H9 (cell line): Measurements from ENCODE around the gene ZFAND3. TPM values are rescaled to one million over a fixed set of nuclear protein-coding genes. Genes with fewer than 3 reads are reported as not detected.
A peak's percentile ranks its signal among the peaks of the same experiment; 100 is the strongest.

Experiments used
- DNase-seq: peaks from one replicate; pipeline ENCODE4 v3.0.0-alpha.2; 2017
- H2AFZ ChIP-seq: one replicate; pipeline ENCODE4 v1.6.1; 2013; ENCODE audit warnings: mild to moderate bottlenecking, low read length, control low read depth, moderate library complexity
- H2AK5ac ChIP-seq: 2 replicates; pipeline ENCODE4 v1.6.1; 2013; ENCODE audit warnings: low read length, control low read depth, mixed read lengths; ENCODE audit not compliant: insufficient read length
- H2BK120ac ChIP-seq: one replicate; pipeline ENCODE4 v1.6.1; 2013; ENCODE audit warnings: low read depth, mild to moderate bottlenecking, low read length, control low read depth, inconsistent platforms; ENCODE audit not compliant: poor library complexity, severe bottlenecking
- H2BK12ac ChIP-seq: 2 replicates; pipeline ENCODE4 v1.6.1; 2013; ENCODE audit warnings: low read length, control low read depth, mixed read lengths, low read depth; ENCODE audit not compliant: insufficient read length
- H2BK15ac ChIP-seq: 2 replicates; pipeline ENCODE4 v1.6.1; 2013; ENCODE audit warnings: low read depth, low read length, control low read depth
- H2BK20ac ChIP-seq: one replicate; pipeline ENCODE4 v1.6.1; 2013; ENCODE audit warnings: low read depth, mild to moderate bottlenecking, low read length, control low read depth, inconsistent platforms; ENCODE audit not compliant: poor library complexity, severe bottlenecking
- H2BK5ac ChIP-seq: 2 replicates; pipeline ENCODE4 v1.6.1; 2013; ENCODE audit warnings: low read length, control low read depth, mixed read lengths; ENCODE audit not compliant: insufficient read length
- H3K14ac ChIP-seq: 2 replicates; pipeline ENCODE4 v1.6.1; 2013; ENCODE audit warnings: low read length, control low read depth; ENCODE audit not compliant: insufficient read depth
- H3K18ac ChIP-seq: 2 replicates; pipeline ENCODE4 v1.6.1; 2013; ENCODE audit warnings: low read depth, mild to moderate bottlenecking, mixed read lengths, low read length, control low read depth; ENCODE audit not compliant: insufficient read length
- H3K23ac ChIP-seq: 2 replicates; pipeline ENCODE4 v1.6.1; 2013; ENCODE audit warnings: low read length, control low read depth, mixed read lengths, low read depth; ENCODE audit not compliant: insufficient read length
- H3K23me2 ChIP-seq: 2 replicates; pipeline ENCODE4 v1.6.1; 2013; ENCODE audit warnings: low read depth, mild to moderate bottlenecking, mixed read lengths, low read length, control low read depth; ENCODE audit not compliant: insufficient read length, poor library complexity, severe bottlenecking
- H3K27ac ChIP-seq: 2 replicates; pipeline ENCODE4 v1.5.1; 2013; ENCODE audit warnings: low read length, control low read depth, mixed read lengths, low read depth; ENCODE audit not compliant: insufficient read length
- H3K27me3 ChIP-seq: 2 replicates; pipeline ENCODE4 v1.6.1; 2013; ENCODE audit warnings: low read length, control low read depth, inconsistent platforms; ENCODE audit not compliant: insufficient read depth
- H3K4ac ChIP-seq: 2 replicates; pipeline ENCODE4 v1.6.1; 2013; ENCODE audit warnings: low read depth, mild to moderate bottlenecking, control low read depth, inconsistent platforms, low read length, moderate library complexity
- H3K4me1 ChIP-seq: 2 replicates; pipeline ENCODE4 v1.6.1; 2013; ENCODE audit warnings: low read length, control low read depth, inconsistent platforms; ENCODE audit not compliant: insufficient read depth
- H3K4me2 ChIP-seq: 2 replicates; pipeline ENCODE4 v1.6.1; 2013; ENCODE audit warnings: low read length, control low read depth, mixed read lengths; ENCODE audit not compliant: insufficient read length, insufficient read depth
- H3K56ac ChIP-seq: 2 replicates; pipeline ENCODE4 v1.6.1; 2013; ENCODE audit warnings: low read depth, mild to moderate bottlenecking, mixed read lengths, low read length, control low read depth; ENCODE audit not compliant: insufficient read length
- H3K79me1 ChIP-seq: 2 replicates; pipeline ENCODE4 v1.6.1; 2013; ENCODE audit warnings: low read depth, mild to moderate bottlenecking, moderate library complexity, low read length, control low read depth, inconsistent platforms; ENCODE audit not compliant: insufficient read depth, poor library complexity, severe bottlenecking
- H3K79me2 ChIP-seq: 2 replicates; pipeline ENCODE4 v1.6.1; 2013; ENCODE audit warnings: low read length, control low read depth, inconsistent platforms; ENCODE audit not compliant: insufficient read depth
- H3K9ac ChIP-seq: 2 replicates; pipeline ENCODE4 v1.6.1; 2013; ENCODE audit warnings: low read length, control low read depth, mixed read lengths; ENCODE audit not compliant: insufficient read length; ENCODE audit errors: extremely low read depth
- H3K9me3 ChIP-seq: one replicate; pipeline ENCODE4 v1.6.1; 2013; ENCODE audit warnings: low read depth, low read length, inconsistent platforms; ENCODE audit not compliant: control insufficient read depth
- H3T11ph ChIP-seq: one replicate; pipeline ENCODE4 v1.6.1; 2013; ENCODE audit warnings: mild to moderate bottlenecking, low read length, control low read depth, inconsistent platforms
- H4K20me1 ChIP-seq: one replicate; pipeline ENCODE4 v1.6.1; 2013; ENCODE audit not compliant: control insufficient read depth, insufficient read length, insufficient read depth
- H4K5ac ChIP-seq: 2 replicates; pipeline ENCODE4 v1.6.1; 2013; ENCODE audit warnings: low read depth, mild to moderate bottlenecking, mixed read lengths, low read length, control low read depth; ENCODE audit not compliant: insufficient read length
- H4K8ac ChIP-seq: replicated peaks from 2 replicates; pipeline ENCODE4 v1.6.1; 2013; ENCODE audit warnings: low read length, control low read depth, mixed read lengths, low read depth; ENCODE audit not compliant: insufficient read length
- H4K91ac ChIP-seq: 2 replicates; pipeline ENCODE4 v1.6.1; 2013; ENCODE audit warnings: low read depth, mild to moderate bottlenecking, moderate library complexity, mixed read lengths, low read length, control low read depth; ENCODE audit not compliant: insufficient read length
- H3K27ac Mint-ChIP-seq, 3 experiments: 2 replicates in 2 of 3; 3 replicates in 1 of 3; pipeline ENCODE4 v1.8.0; 2020 to 2021; ENCODE audit warnings: mixed read lengths in 3 of 3, mild to moderate bottlenecking in 1 of 3, moderate library complexity in 1 of 3
- H3K27me3 Mint-ChIP-seq: 2 replicates; pipeline ENCODE4 v1.8.0; 2021; ENCODE audit warnings: low read depth, mild to moderate bottlenecking, moderate library complexity, mixed read lengths
- H3K36me3 Mint-ChIP-seq, 3 experiments: 2 replicates in 2 of 3; 3 replicates in 1 of 3; pipeline ENCODE4 v1.8.0; 2020 to 2021; ENCODE audit warnings: low read depth in 3 of 3, mixed read lengths in 3 of 3; ENCODE audit not compliant: insufficient read depth in 1 of 3
- H3K4me1 Mint-ChIP-seq, 2 experiments: 2 replicates each; pipeline ENCODE4 v1.8.0; 2020; ENCODE audit warnings: mixed read lengths in 2 of 2
- H3K4me3 Mint-ChIP-seq, 2 experiments: 2 replicates in 1 of 2; 3 replicates in 1 of 2; pipeline ENCODE4 v1.8.0; 2020 to 2021; ENCODE audit warnings: mild to moderate bottlenecking in 2 of 2, mixed read lengths in 2 of 2, moderate library complexity in 1 of 2
- H3K9me3 Mint-ChIP-seq, 2 experiments: 2 replicates in 1 of 2; 3 replicates in 1 of 2; pipeline ENCODE4 v1.8.0; 2020; ENCODE audit warnings: mild to moderate bottlenecking in 2 of 2, mixed read lengths in 2 of 2, moderate library complexity in 1 of 2
- CTCF ChIP-seq: fragments of 200-600 bp; sonication (generic); conservative IDR thresholded peaks from 3 replicates; pipeline ENCODE4 v1.8.0; 2021; ENCODE audit warnings: antibody characterized with exemption, mild to moderate bottlenecking
- WGBS: extraction: QIAGEN DNeasy Blood & Tissue Kit; methylation state at CpG from one replicate; pipeline ENCODE4 v1.1.7; 2013; ENCODE audit warnings: missing lambda C conversion rate, low lambda C conversion rate, mixed read lengths; ENCODE audit not compliant: insufficient read length; ENCODE audit errors: extremely low coverage; 5-methylcytosine and 5-hydroxymethylcytosine counted together
- total RNA-seq: library from RNA; stranded (reverse); gene quantifications from 2 replicates; pipeline ENCODE4 v1.2.1, GENCODE V29; 2021

Gene ZFAND3
- total RNA-seq, 1 experiment from 2014 or later: 57.7 TPM

- no peak overlapping the region for H3K4me3 Mint-ChIP-seq
- Histone ChIP-seq H3K9me3 (no peaks in the 10 kb centered on the region), H2BK12ac (no peak overlapping the region), H3K79me2 (peaks cover 2% of the 10 kb centered on the region; the same call in 1 of the 2 replicates), H2BK20ac (no peak overlapping the region), H3K9ac (no peak overlapping the region), H3K27ac (no peak overlapping the region), H2BK120ac (no peak overlapping the region), H4K20me1 (no peaks in the 10 kb centered on the region), H2AFZ (no peak overlapping the region), H4K8ac (no peak overlapping the region), H3K4me2 (no peak overlapping the region), H2BK15ac (no peak overlapping the region), H3K4ac (no peak overlapping the region), H3K56ac (no peak overlapping the region), H2AK5ac (no peak overlapping the region), H4K5ac (no peak overlapping the region), H3K4me1 (no peaks in the 10 kb centered on the region), H4K91ac (no peak overlapping the region), H3K18ac (no peak overlapping the region), H3K23me2 (no peaks in the 10 kb centered on the region), H2BK5ac (no peak overlapping the region), H3K14ac (no peak overlapping the region), H3K27me3 (no peaks in the 10 kb centered on the region), H3K79me1 (no peaks in the 10 kb centered on the region), H3K23ac (no peak overlapping the region), H3T11ph (no peak overlapping the region)
- no CpG with 5 or more reads among the region's 5 CpGs for WGBS
- H3K4me1 Mint-ChIP-seq: peaks cover 14 to 17% of the 10 kb centered on the region in 2 experiments
- no peak for TF ChIP-seq CTCF
- no peaks in the 10 kb centered on the region for H3K27me3 Mint-ChIP-seq
- peaks cover 0 to 2% (median 0%) of the 10 kb centered on the region in 3 experiments; a peak in 2 of 7 replicates for H3K36me3 Mint-ChIP-seq
- H3K9me3 Mint-ChIP-seq: no peaks in the 10 kb centered on the region
- no peak for DNase-seq
- peak overlapping the region in 1 of 3 experiments; percentile 94; a peak in 1 of 7 replicates for H3K27ac Mint-ChIP-seq
These were observed 75.1 kb downstream of the ZFAND3 start for GRCh38 chr6:37894585-37894984.
